SK-N-MC (cell line): Measurements from ENCODE around the gene ACOXL.
A peak's percentile ranks its signal among the peaks of the same experiment; 100 is the strongest.

Experiments
- DNase-seq: peaks from one replicate; pipeline ENCODE4 v3.0.0-alpha.2; 2011; ENCODE audit warnings: low read depth, low spot score
- H3K27ac ChIP-seq: fragments of 200-600 bp; sonication (generic); 2 replicates; pipeline ENCODE4 v1.5.1; 2016; ENCODE audit warnings: mixed run types
- H3K36me3 ChIP-seq: fragments of 200-600 bp; sonication (generic); 2 replicates; pipeline ENCODE4 v1.6.1; 2017; ENCODE audit warnings: antibody characterized with exemption, low read length, mixed read lengths; ENCODE audit not compliant: insufficient read depth
- H3K4me3 ChIP-seq: fragments of 200-600 bp; sonication (generic); 2 replicates; pipeline ENCODE4 v1.5.1; 2016
- H3K9ac ChIP-seq: fragments of 200-600 bp; sonication (generic); 2 replicates; pipeline ENCODE4 v1.8.0; 2017; ENCODE audit warnings: mixed run types, mixed read lengths; ENCODE audit not compliant: insufficient read length
- H3K9me3 ChIP-seq: fragments of 200-600 bp; sonication (generic); 2 replicates; pipeline ENCODE4 v1.6.1; 2017; ENCODE audit warnings: low read depth, mild to moderate bottlenecking, antibody characterized with exemption, low read length, moderate library complexity, mixed read lengths
- EZH2 ChIP-seq: fragments of 200-600 bp; sonication (generic); IDR thresholded peaks from one replicate; pipeline ENCODE4 v1.6.1; 2017; ENCODE audit warnings: antibody characterized with exemption
- FOXP2 ChIP-seq: optimal IDR thresholded peaks from 2 replicates; pipeline ENCODE3; 2011; ENCODE audit warnings: mild to moderate bottlenecking, moderate library complexity; ENCODE audit not compliant: insufficient read depth; ENCODE audit errors: extremely low read length, control extremely low read depth
- POLR2AphosphoS5 ChIP-seq: IDR thresholded peaks from 2 replicates; pipeline ENCODE4 v1.6.1; 2012; ENCODE audit warnings: mild to moderate bottlenecking, low read depth, low read length, borderline replicate concordance

Gene ACOXL

DNA sequence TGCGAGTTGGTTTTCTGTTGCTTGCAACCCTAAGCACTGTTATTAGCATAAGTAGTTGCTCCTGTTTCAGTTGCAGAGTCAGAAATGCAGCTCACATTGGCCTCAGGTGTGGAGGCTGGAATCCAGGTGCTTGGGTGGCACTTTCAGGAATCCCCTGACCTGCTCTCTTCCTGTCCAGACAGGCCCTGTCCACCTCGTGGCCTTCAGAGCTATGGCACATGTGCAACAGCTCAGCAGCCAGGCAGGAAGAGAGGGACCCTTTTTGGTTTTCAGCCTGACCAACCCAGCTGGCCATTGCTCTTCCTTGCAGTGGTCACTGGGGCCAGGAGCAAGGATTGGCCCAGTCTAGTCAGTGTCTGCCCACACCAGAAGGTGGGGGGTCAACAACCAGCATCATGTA lies 12.7 kb downstream of the ACOXL start:
- Histone ChIP-seq H3K9me3 (no peaks in the 10 kb centered on the region), H3K27ac (no peak overlapping the region), H3K4me3 (no peak overlapping the region), H3K9ac (no peak overlapping the region), H3K36me3 (no peaks in the 10 kb centered on the region)
- TF ChIP-seq FOXP2 (no peak), EZH2 (no peak), POLR2AphosphoS5 (no peak)
- DNase-seq = no peak

GRCh38 chr2:110746586-110747521 lies 14.5 kb downstream of the ACOXL start:
- Histone ChIP-seq H3K9ac (no peak overlapping the region), H3K36me3 (no peaks in the 10 kb centered on the region), H3K4me3 (no peak overlapping the region), H3K9me3 (no peaks in the 10 kb centered on the region), H3K27ac (no peak overlapping the region)
- TF ChIP-seq FOXP2 (no peak), EZH2 (no peak), POLR2AphosphoS5 (no peak)
- DNase-seq = no peak

DNA sequence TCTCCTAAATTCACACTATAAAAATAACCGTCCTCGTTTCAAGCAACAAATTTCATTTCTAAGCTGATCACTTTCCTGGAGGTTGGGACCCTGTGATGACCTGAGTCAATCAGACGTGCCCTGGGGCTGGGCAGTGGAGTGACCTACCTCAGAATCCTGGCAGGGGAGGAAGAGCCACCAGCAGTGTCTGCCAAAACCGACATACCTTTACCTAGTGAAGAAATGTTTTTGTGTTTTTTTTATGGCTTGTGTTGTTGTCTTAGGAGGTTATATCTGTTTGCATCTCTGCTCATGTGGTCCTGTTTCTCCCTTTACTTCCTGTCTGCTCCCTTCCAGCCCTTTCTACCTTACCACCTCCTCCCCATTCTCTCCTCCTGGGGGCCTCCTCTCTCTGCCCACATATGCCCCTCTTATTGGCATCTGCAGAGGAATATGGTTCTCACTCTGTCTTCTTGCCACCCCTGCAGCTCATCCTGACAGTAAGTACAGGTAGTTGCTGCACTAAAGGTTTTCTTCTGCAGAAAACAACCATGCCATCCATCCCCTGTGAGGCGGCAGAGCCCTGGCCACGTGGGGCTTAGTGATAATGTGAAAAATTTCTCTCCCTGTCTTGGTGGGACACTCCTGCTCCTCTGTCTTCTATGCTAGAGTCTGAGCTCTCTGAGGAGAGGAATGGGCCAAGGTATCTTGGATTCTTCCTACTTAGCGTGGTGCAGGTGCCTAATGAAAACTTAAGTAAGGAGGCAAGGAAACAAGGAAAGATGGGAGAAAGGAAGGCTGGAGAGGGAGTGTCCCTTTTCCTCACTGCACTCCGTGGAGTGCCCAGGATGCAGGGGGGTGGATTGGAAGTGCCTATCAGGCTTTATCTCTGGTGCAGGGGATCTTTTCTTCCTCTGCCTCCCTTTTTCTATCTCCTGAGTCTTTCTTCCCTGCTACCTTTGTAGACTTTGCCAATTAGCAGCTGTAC lies 15.4 kb downstream of the ACOXL start:
- Histone ChIP-seq H3K9ac (no peak overlapping the region), H3K27ac (no peak overlapping the region), H3K4me3 (no peak overlapping the region), H3K9me3 (no peaks in the 10 kb centered on the region), H3K36me3 (no peaks in the 10 kb centered on the region)
- TF ChIP-seq POLR2AphosphoS5 (no peak), EZH2 (no peak), FOXP2 (no peak)
- DNase-seq = no peak

DNA sequence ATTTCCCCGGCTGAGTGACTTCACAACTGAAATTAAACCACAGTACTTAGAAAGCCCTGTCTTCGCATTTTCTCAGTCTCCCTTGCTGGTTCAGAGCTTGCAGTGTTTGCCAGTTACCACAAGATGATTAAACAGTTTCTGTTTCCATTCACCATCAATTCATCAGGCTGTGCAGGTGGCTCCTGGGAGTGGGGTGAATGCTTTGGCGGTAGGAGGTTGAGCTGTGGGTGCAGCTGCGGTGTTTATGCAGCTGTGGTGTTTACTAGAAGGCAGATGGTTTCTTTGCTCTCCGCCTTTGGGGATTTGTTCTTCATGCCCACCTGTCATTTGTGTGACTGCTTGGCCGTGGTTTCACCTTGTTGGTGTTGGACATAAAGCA lies 16.1 kb downstream of the ACOXL start:
- no peaks in the 10 kb centered on the region for H3K9me3 ChIP-seq
- no peak for DNase-seq
- H3K4me3 ChIP-seq = no peak overlapping the region
- no peak overlapping the region for H3K27ac ChIP-seq
- TF ChIP-seq POLR2AphosphoS5 (no peak), FOXP2 (no peak), EZH2 (no peak)
- no peak overlapping the region for H3K9ac ChIP-seq
- H3K36me3 ChIP-seq = no peaks in the 10 kb centered on the region

- no peak overlapping the region for H3K4me3 ChIP-seq
- no peak overlapping the region for H3K27ac ChIP-seq
- no peak for DNase-seq
These were observed 19.3 kb downstream of the ACOXL start for GRCh38 chr2:110751642-110752041.

GRCh38 chr2:110752871-110753270 lies 20.5 kb downstream of the ACOXL start:
- Histone ChIP-seq H3K36me3 (no peaks in the 10 kb centered on the region), H3K4me3 (no peak overlapping the region), H3K9ac (no peak overlapping the region), H3K9me3 (no peaks in the 10 kb centered on the region), H3K27ac (no peak overlapping the region)
- TF ChIP-seq POLR2AphosphoS5 = no peak
- TF ChIP-seq EZH2 = no peak
- TF ChIP-seq FOXP2 = no peak
- no peak for DNase-seq

More at GRCh38 chr2:110751642-110752041, 19.3 kb downstream of the ACOXL start:
- Histone ChIP-seq H3K9me3 (no peaks in the 10 kb centered on the region), H3K36me3 (no peaks in the 10 kb centered on the region), H3K9ac (no peak overlapping the region)
- no peak for TF ChIP-seq POLR2AphosphoS5
- TF ChIP-seq EZH2 = no peak
- TF ChIP-seq FOXP2 = no peak

- peak; percentile 1 for DNase-seq
- H3K9ac ChIP-seq = no peak overlapping the region
- no peak overlapping the region for H3K4me3 ChIP-seq
- no peaks in the 10 kb centered on the region for H3K9me3 ChIP-seq
- H3K36me3 ChIP-seq = no peaks in the 10 kb centered on the region
- no peak overlapping the region for H3K27ac ChIP-seq
- no peak for TF ChIP-seq FOXP2
- no peak for TF ChIP-seq EZH2
- TF ChIP-seq POLR2AphosphoS5 = no peak
These were observed 23.2 kb downstream of the ACOXL start for GRCh38 chr2:110755491-110756078.

DNA sequence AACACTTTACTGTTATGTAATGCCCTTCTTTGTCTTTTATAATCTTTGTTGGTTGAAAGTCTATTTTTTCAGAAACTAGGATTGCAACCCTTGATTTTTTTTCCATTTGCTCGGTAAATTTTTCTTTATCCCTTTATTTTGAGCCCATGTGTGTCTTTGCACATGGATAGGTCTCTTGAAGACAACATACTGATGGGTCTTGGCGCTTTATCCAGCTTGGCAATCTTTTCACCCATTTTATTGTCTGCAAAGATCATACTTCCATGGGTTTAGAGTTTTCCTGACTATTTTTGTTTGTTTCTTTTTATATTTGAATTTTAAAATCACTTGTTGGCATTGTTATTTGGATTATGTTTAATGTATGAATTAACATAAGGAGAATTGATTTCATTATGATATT lies 27.0 kb downstream of the ACOXL start:
- no peaks in the 10 kb centered on the region for H3K36me3 ChIP-seq
- H3K27ac ChIP-seq = no peak overlapping the region
- no peak overlapping the region for H3K4me3 ChIP-seq
- H3K9ac ChIP-seq = no peak overlapping the region
- no peak for DNase-seq
- H3K9me3 ChIP-seq = no peaks in the 10 kb centered on the region
- no peak for TF ChIP-seq FOXP2
